Pulmonary artery endothelial cell (primary cell): ENCODE results near the gene TBC1D16. TPM values are rescaled to one million over a fixed set of nuclear protein-coding genes. Genes with fewer than 3 reads are reported as not detected.
"Not testable (repeated sequence)": the region's sequence is repeated elsewhere in the genome, so short reads cannot be mapped to it uniquely, and the experiment has no call there.

Source experiments
- DNase-seq: peaks from one replicate; pipeline ENCODE4 v3.0.0-alpha.2; 2011; ENCODE audit warnings: low read depth, low spot score
- total RNA-seq: library from RNA; depleted of rRNA; stranded (reverse); fragments of >200 nt; gene quantifications from 2 replicates; pipeline ENCODE4 v1.2.3, GENCODE V29; 2014

Gene TBC1D16
- total RNA-seq, 1 donor from 2014 or later = 41.1 TPM

- DNase-seq = no peak
These were observed 30.0 kb downstream of the TBC1D16 start for GRCh38 chr17:80005360-80006338.

DNA sequence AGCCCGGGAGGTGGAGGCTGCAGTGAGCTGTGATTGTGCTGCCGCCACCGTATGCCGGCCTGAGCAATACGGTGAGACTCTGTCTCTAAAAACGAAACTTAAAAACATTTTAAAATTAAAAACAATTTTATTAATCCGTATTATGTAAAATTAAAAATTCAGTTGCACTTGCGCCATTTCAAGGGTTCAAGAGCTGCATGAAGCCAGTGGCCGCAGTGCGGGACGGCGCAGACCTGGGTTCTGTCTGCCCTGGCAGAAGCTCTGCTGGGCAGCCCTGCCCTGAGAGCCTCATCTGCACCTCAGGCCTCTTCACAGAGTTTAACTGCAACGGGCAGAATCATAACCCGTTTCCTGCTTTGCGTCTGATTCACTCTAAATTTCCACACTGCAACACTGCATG lies 31.7 kb downstream of the TBC1D16 start:
- no peak for DNase-seq

- no peak for DNase-seq
These were observed 32.8 kb downstream of the TBC1D16 start for GRCh38 chr17:80002690-80003490.

DNA sequence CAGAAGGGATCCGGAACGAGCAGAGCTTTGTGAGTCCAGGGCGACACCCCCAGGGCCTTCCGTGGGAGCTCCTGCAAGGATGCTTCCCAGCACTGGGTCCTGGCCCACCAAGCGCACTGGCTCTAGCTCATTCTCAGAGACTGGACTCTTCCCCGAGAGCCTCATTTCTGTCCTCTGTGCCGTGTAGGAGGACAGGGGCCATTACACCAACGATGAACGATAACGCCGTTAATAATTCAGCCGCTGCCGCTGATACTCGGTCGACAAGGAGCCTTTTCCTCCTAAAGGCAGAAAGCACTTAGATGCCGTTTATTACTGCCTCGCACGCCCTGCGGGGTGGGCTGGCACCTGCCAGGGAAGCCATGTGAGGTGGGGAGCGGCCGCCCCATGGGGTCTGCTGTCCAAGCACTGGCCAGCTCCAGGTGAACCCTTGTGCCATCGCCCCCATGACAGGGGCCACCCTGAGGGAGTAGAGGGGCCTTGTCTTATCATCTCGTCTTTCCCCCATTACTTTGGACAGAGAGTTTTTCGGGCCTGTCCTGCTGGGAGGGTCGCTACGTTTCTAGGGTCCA lies 33.5 kb downstream of the TBC1D16 start:
- no peak for DNase-seq

DNA sequence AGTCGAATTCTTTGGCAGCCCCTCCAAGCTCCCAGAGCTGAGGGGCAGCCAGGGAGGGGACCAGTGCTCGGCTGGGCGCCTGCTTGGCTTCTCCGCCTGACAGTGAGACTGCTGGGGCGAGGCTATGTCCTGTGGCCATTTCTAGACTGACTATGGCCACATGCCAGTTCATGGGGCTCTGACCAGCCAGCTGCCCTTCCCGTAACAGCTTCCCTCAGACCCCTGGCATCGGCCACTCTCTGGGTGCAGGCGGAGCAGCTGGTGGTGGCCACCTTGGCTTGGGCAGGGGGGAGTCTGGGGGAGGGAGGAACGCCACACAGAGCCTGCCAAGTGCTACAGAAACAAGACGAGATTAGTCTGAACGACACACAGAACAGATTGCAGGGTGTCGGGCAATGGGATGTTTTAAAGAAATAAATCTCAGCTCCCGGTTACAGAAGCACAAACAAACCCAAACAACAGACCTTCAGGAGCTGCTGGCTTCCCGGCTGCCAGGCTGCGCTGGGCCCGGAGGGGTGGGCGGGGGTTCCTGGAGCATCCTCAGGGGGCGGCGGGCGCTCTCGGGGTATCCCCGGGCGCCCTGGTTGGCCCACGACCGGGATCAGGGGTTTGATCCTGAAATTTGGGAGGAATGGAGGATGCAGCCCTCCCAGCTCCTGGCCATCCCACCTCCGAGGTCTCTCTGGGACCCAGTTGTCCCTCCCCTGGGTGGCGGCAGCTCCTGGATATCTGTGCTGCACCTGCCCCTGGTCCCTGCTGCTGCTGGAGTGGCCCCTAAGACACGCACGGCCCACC lies 34.5 kb downstream of the TBC1D16 start:
- no peak for DNase-seq

DNA sequence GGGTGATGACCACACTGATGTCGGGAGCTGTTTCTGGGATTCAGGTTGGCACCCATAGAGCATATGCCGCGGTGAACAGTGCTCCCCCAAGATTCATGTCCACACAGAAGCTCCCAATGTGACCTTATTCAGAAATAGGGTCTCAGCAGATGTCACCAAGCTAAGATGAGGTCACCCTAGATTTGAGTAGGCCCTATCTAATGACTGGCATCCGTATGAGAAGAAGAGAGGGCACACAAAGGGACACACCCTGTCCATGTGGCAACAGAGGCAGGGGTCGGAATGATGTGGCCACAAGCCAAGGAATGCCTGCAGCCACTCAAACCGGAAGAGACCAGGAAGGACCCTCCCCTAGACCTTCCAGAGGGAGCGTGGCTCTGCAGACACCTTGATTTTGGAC lies 35.5 kb downstream of the TBC1D16 start:
- DNase-seq = no peak

- DNase-seq = no peak
These were observed 38.5 kb downstream of the TBC1D16 start for GRCh38 chr17:79997011-79997660.

GRCh38 chr17:79996291-79996690 lies 39.4 kb downstream of the TBC1D16 start:
- DNase-seq = no peak

GRCh38 chr17:79995696-79996095 lies 40.0 kb downstream of the TBC1D16 start:
- no peak for DNase-seq

DNA sequence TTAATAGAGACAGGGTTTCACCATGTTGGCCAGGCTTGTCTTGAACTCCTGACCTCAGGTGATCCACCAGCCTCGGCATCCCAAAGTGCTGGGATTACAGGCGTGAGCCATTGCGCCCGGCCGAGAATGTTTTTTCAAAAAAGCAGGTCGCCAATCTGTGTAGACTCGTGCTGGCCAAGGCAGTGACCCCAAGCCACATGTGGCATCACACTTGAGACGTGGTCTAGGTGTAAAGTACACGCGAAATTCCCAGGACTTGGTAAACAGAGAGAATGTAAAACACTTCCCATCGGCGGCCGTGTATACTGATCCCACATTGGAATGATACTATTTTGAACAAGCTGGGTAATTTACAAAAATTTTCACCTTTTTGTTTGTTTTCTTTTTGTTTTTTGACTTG lies 41.1 kb downstream of the TBC1D16 start:
- DNase-seq = no peak

DNA sequence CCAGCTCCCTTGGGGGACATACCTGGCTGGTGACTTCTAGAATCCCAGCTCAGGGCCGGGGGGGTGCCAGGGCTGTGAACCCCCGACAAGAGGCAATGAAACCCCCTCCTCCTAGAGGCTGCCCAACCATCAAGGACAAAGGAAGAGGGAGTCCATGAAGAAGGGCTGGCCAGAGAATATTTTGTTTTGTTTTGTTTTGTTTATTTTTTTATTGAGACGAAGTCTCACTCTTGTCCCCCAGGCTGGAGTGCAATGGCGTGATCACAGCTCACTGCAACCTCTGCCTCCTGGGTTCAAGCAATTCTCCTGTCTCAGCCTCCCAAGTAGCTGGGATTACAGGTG lies 41.5 kb downstream of the TBC1D16 start:
- not testable (repeated sequence) for DNase-seq

DNA sequence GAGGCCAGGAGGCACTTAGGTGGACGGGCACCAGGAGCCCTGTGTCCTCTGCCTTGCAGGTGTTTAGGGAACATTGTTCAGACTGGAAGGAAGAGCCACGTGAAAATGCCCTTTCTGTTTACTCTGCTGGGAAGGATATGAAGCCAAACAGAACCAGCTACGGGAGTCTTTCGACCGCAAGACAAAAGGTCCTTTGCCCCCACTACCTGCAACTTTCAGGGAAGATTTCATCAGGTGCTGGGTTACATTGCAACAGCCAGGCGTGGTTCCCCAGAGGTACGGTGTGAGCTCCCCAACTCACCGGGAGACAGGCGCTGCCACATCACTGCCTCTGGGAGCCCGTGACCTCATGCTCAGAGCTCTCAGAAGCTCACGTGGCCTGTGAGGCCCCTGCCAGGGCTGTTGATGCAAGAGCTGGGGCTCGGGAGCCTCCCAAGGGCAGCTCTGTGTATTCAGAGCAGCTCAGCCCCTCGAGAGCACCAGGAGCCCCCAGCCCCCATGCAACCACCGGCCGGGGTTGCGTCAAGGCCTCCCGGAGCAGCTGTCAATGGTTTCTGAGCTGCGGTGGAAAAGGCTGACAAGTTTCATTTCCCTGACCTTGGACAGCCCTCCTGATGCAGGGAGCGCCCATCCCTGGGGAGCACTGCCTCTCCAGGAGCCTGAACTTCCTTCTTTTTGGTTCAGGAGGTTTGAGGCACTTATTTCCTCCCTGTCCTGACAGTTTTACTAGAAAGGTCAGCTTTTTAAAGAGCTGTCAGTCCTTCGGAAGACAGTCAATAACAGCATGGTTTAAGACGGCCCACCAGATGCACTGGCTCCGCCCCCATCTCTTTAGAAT lies 42.1 kb downstream of the TBC1D16 start:
- no peak for DNase-seq

- no peak for DNase-seq
These were observed 42.9 kb downstream of the TBC1D16 start for GRCh38 chr17:79992649-79993389.

DNA sequence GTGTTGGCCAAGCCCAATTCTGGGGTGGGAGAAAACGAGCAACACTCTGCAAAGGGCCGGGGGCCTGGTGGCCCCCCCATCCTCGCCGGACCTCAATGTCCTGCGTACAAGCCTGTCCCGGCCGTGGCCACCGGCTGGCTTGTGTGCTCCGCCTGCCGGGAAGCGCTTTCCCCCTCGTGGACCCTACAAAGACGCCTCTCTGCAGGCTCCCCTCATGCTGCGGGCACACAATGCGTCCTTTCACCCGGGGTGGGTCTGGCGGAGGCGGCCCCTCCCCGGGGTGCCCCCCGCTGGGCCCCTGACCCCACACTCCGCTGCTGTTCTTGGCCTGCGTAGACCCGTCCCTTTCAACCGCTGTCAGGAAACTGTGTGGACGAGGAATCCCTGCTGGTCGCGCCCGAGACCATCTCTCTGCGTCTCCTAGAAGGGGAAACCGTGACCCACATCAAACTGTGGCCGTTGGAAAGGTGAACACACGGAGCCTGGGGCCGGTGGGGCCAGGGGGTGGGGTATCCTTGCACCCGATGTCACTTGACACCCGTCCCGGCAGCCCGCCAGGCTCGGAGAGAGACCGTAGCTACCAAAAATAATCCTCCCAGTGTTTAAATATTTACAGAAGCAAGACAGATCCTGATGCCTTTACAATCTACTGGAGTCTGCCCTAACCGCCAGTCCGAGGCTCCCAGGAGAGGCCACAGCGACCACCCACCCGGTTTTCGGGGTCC lies 43.6 kb downstream of the TBC1D16 start:
- no peak for DNase-seq

DNA sequence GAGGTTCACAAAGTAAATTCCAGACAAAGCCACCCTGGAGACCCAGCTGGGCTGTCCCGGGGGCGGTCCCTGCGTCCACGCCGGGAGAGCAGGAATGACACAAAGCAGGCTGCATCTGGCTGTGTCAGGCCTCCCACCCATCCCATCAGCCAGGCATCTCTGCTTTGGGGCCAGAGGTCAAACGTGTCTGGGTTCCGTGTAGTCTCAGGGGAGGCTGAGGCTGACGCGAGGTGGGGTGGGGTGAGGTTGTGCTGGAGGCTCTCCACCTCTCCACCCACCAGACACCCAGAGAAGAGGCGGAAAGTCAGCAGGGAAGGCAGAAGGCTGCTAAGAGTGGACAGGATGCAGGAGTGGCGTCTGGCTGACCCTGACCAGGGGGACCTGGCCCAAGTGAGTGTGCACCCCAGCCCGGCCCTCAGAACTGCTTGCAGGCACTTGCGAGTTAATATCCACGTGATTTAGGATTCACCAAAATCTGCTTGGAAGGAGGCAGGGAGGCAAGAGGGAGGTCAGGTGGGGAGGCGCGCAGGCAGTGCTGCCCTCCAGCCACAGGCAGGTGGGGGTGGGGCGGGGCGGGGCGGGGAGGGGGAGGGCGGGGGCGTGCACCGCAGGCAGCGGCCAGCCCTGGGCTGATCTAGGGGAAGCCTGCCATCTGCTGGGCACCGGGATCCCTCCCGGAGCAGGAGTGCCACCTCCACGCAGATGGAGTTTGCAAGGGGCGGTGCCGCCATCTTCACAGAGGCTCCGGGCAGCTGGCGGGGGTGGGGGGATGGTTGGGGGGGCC lies 44.3 kb downstream of the TBC1D16 start:
- DNase-seq = no peak

GRCh38 chr17:79990704-79991103 lies 45.0 kb downstream of the TBC1D16 start:
- DNase-seq = no peak

DNA sequence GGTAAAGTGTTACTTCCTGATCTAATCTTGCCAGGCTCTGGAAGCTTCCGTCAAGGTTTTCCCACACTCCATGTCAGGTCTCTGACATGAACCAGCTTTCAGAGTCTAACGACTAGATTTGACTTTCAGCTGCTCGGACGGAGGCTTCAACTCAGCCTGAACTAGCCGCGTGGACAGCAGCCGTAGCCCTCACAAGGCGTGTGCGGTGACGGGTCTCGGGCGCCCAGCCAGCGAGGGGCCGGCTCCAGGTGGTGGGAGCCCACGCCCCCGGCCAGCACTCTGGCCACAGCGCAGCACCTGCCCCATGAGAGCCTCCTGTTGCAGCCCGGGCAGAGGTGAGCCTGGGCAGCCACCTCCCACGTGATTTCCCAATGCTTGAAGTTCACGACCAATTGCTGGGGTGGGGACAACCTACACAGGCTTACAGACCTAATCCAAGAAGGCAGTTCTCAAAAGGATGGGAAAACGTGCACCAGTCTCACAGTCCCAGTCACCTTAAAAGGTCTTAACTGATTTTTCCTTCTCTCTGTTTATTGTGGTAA lies 45.5 kb downstream of the TBC1D16 start:
- DNase-seq = no peak
